Endothelial cell of umbilical vein (primary cell): ENCODE measurements around the gene SYTL3. TPM values are rescaled to one million over a fixed set of nuclear protein-coding genes. Genes with fewer than 3 reads are reported as not detected.

ENCODE experiments used
- BruUV-seq: library from RNA; stranded (reverse); fragments of 400-500 nt; replicated peaks from 2 replicates; lab custom pipeline; 2021; lab: Mats Ljungman, UMichigan
- CTCF ChIA-PET: fragments of 300-600, 350-600 bp; sonication (Branson Sonifier 250); formaldehyde crosslinking; loops from one replicate; lab custom pipeline; 2021; ENCODE audit warnings: antibody characterized with exemption, inconsistent platforms; lab: Charles Lee
- POLR2A ChIA-PET: fragments of 300-600, 350-600 bp; sonication (Branson Sonifier 250); formaldehyde crosslinking; loops from one replicate; lab custom pipeline; 2021; ENCODE audit warnings: antibody characterized with exemption, inconsistent platforms; lab: Charles Lee
- DNase-seq: peaks from one replicate; pipeline ENCODE4 v3.0.0-alpha.2; 2011; ENCODE audit warnings: low read depth, low spot score
- FAIRE-seq: peaks from 2 replicates; lab custom pipeline; 2011; peaks lifted over from hg19 to GRCh38; lab: Jason Lieb, UNC
- H2AFZ ChIP-seq: 2 replicates; pipeline ENCODE4 v1.6.0; 2012; ENCODE audit warnings: low read depth, low read length, control low read depth, inconsistent platforms
- H3K27ac ChIP-seq: 2 replicates; pipeline ENCODE4 v1.5.1; 2011; ENCODE audit warnings: low read depth, mild to moderate bottlenecking, control low read depth, low read length, moderate library complexity; ENCODE audit not compliant: insufficient read depth
- H3K27me3 ChIP-seq, 2 experiments: 2 replicates each; pipeline versions ENCODE4 v1.6.0 to v1.6.1; 2011; ENCODE audit warnings: low read length in 2 of 2, mixed read lengths in 1 of 2; ENCODE audit not compliant: control insufficient read depth in 2 of 2, insufficient read depth in 2 of 2
- H3K36me3 ChIP-seq, 2 experiments: 2 replicates in 1 of 2; 3 replicates in 1 of 2; pipeline ENCODE4 v1.5.1; 2011; ENCODE audit warnings: low read length in 2 of 2, mild to moderate bottlenecking in 1 of 2, moderate library complexity in 1 of 2; ENCODE audit not compliant: control insufficient read depth in 2 of 2, insufficient read depth in 2 of 2; ENCODE audit errors: extremely low read depth in 1 of 2
- H3K4me1 ChIP-seq: 3 replicates; pipeline ENCODE4 v1.5.1; 2011; ENCODE audit warnings: mild to moderate bottlenecking, low read length; ENCODE audit not compliant: control insufficient read depth, insufficient read depth; ENCODE audit errors: extremely low read depth
- H3K4me2 ChIP-seq: 2 replicates; pipeline ENCODE4 v1.6.1; 2011; ENCODE audit warnings: low read length, control low read depth, mixed read lengths; ENCODE audit not compliant: insufficient read depth
- H3K4me3 ChIP-seq, 3 experiments: fragments of 200-600 bp in 1 of 3; sonication (generic), shearing (Covaris generic) in 1 of 3; replicated peaks in 1 of 3; 2 replicates each; pipeline ENCODE4 v1.5.1; 2011 to 2016; ENCODE audit warnings: control low read depth in 3 of 3, low read length in 3 of 3, mild to moderate bottlenecking in 2 of 3, inconsistent platforms in 1 of 3, low read depth in 1 of 3, moderate library complexity in 1 of 3; ENCODE audit not compliant: insufficient read depth in 1 of 3
- H3K79me2 ChIP-seq: 2 replicates; pipeline ENCODE4 v1.6.0; 2012; ENCODE audit warnings: low read length, inconsistent platforms; ENCODE audit not compliant: control insufficient read depth, insufficient read depth
- H3K9ac ChIP-seq: replicated peaks from 2 replicates; pipeline ENCODE3; 2011; ENCODE audit warnings: low read length, control low read depth; ENCODE audit not compliant: insufficient read depth; ENCODE audit errors: extremely low read depth
- H3K9me1 ChIP-seq: replicated peaks from 3 replicates; pipeline ENCODE4 v1.6.0; 2011; ENCODE audit warnings: mild to moderate bottlenecking, low read length; ENCODE audit not compliant: control insufficient read depth, insufficient read depth; ENCODE audit errors: extremely low read depth
- H3K9me3 ChIP-seq: replicated peaks from 2 replicates; pipeline ENCODE4 v1.5.1; 2012; ENCODE audit warnings: low read length, inconsistent platforms; ENCODE audit not compliant: control insufficient read depth, insufficient read depth
- H4K20me1 ChIP-seq: replicated peaks from 2 replicates; pipeline ENCODE3; 2011; ENCODE audit warnings: mild to moderate bottlenecking, low read length; ENCODE audit not compliant: control insufficient read depth, insufficient read depth; ENCODE audit errors: extremely low read depth
- EZH2 ChIP-seq: IDR thresholded peaks from 2 replicates; pipeline ENCODE4 v1.6.1; 2012; ENCODE audit warnings: borderline replicate concordance, low read depth, mild to moderate bottlenecking, moderate library complexity, low read length, inconsistent platforms; ENCODE audit not compliant: severe bottlenecking
- FOS ChIP-seq: IDR thresholded peaks from 2 replicates; pipeline ENCODE4 v1.6.1; 2011; ENCODE audit warnings: mild to moderate bottlenecking, low read length, moderate library complexity, borderline replicate concordance; ENCODE audit not compliant: insufficient read depth
- GATA2 ChIP-seq: IDR thresholded peaks from 2 replicates; pipeline ENCODE4 v1.7.0; 2011; ENCODE audit warnings: low read depth, mild to moderate bottlenecking, moderate library complexity, mixed read lengths, low read length; ENCODE audit not compliant: insufficient read length, insufficient read depth
- JUN ChIP-seq: IDR thresholded peaks from 2 replicates; pipeline ENCODE4 v1.6.1; 2011; ENCODE audit warnings: borderline replicate concordance, low read depth; ENCODE audit not compliant: insufficient read length, insufficient read depth
- MYC ChIP-seq: IDR thresholded peaks from one replicate; pipeline ENCODE4 v1.6.1; 2011; ENCODE audit warnings: mild to moderate bottlenecking, low read depth, low read length
- POLR2A ChIP-seq: IDR thresholded peaks from 2 replicates; pipeline ENCODE4 v1.6.1; 2012; ENCODE audit warnings: low read depth, mild to moderate bottlenecking, control low read depth, low read length
- POLR2AphosphoS5 ChIP-seq: IDR thresholded peaks from 2 replicates; pipeline ENCODE4 v1.6.1; 2012; ENCODE audit warnings: low read depth, mild to moderate bottlenecking, control low read depth, low read length, moderate library complexity; ENCODE audit not compliant: insufficient read depth
- dilution Hi-C: fragments of 300-500 bp; cut with MboI; formaldehyde crosslinking; loops from one replicate; pipeline ENCODE4 v1.15.0; 2019; ENCODE audit warnings: low sequenced_read_pairs; ENCODE audit not compliant: extremely low pct_ligation_motif_present
- intact Hi-C: fragments of 100-400 bp; cut with micrococcal nuclease; formaldehyde crosslinking; loops from one replicate; pipeline ENCODE4 v1.10.0; 2022
- polyA plus RNA-seq, 4 experiments: library from polyadenylated mRNA; depleted of rRNA in 3 of 4; stranded (reverse) in 3 of 4; unstranded in 1 of 4; fragments of >200 nt; gene quantifications; 2 replicates each; pipeline versions ENCODE4 v1.2.1 to v1.2.3, GENCODE V29; 2011 to 2012; ENCODE audit warnings: missing spikeins in 1 of 4
- total RNA-seq: library from RNA; stranded (reverse); gene quantifications from 2 replicates; pipeline ENCODE4 v1.2.3, GENCODE V29; 2021
- TF ChIP-seq, protein P1 (sequence below), 2 donors: IDR thresholded peaks; 1 replicate in 1 of 2; 2 replicates in 1 of 2; pipeline ENCODE4 v1.5.1; 2011; ENCODE audit warnings: low read length in 2 of 2, mild to moderate bottlenecking in 2 of 2, moderate library complexity in 2 of 2, control low read depth in 1 of 2, inconsistent platforms in 1 of 2, low read depth in 1 of 2; ENCODE audit not compliant: insufficient read depth in 1 of 2; ENCODE audit errors: extremely low read depth in 1 of 2
- TF ChIP-seq, protein P2 (sequence below): IDR thresholded peaks from 2 replicates; pipeline ENCODE4 v1.6.1; 2011; ENCODE audit not compliant: insufficient read depth, insufficient read length

The SYTL3 gene
- total and polyA plus RNA-seq, 2 donors (not counting 3 experiments of a cell fraction or from before 2014, with no cell fraction given): 0.59 to 0.77 TPM

DNA sequence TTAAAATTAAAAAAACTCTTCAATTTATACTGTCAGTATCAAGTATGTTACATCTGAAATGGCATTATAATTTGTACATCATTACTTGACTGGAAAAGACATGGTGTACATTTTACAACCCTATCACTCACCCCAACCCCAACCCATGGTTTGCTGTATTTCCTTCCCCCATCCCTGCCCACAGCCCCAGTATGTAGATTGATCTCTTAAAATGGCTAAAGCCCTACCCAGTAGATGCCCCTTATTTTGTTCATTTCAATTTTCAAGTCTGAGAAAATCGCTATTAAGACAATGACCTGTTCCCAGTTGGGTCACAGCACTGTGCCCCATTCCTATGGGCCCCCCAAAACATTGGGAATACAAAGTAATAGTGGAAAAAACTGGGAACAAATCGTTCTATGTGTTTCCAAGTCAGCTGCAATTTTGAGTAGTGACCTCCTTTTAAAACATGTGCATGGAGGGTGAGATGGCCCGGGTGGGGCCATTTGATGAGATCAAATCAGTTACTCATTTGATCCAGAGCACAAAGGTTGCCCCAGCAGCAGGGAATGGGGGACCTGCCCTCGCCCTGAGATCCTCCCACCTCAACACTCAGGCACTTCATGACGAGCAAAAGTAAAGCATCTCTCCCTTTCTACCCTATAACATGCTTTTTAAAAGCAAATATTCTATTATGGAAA, 156.0 kb downstream of the SYTL3 start:
- ChIA-PET CTCF (no interaction called here), POLR2A (no interaction called here)
- intact Hi-C loops: no loop called here
- H3K27ac ChIP-seq: no peak overlapping the region
- no peaks in the 10 kb centered on the region for H3K9me1 ChIP-seq
- BruUV-seq: no TSS peak
- H3K36me3 ChIP-seq: peaks cover 0 to 1% of the 10 kb centered on the region in 2 experiments
- H3K79me2 ChIP-seq: peaks cover 94% of the 10 kb centered on the region
- H3K4me1 ChIP-seq: peaks cover 14% of the 10 kb centered on the region
- no peak overlapping the region for H3K4me2 ChIP-seq
- H4K20me1 ChIP-seq: peaks cover 6% of the 10 kb centered on the region
- no peak overlapping the region for H3K9ac ChIP-seq
- H3K4me3 ChIP-seq: no peak overlapping the region
- DNase-seq (no peak), FAIRE-seq (no peak)
- H3K9me3 ChIP-seq: no peaks in the 10 kb centered on the region
- dilution Hi-C loops: no loop called here
- TF ChIP-seq, protein P1, sequence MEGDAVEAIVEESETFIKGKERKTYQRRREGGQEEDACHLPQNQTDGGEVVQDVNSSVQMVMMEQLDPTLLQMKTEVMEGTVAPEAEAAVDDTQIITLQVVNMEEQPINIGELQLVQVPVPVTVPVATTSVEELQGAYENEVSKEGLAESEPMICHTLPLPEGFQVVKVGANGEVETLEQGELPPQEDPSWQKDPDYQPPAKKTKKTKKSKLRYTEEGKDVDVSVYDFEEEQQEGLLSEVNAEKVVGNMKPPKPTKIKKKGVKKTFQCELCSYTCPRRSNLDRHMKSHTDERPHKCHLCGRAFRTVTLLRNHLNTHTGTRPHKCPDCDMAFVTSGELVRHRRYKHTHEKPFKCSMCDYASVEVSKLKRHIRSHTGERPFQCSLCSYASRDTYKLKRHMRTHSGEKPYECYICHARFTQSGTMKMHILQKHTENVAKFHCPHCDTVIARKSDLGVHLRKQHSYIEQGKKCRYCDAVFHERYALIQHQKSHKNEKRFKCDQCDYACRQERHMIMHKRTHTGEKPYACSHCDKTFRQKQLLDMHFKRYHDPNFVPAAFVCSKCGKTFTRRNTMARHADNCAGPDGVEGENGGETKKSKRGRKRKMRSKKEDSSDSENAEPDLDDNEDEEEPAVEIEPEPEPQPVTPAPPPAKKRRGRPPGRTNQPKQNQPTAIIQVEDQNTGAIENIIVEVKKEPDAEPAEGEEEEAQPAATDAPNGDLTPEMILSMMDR (IDR thresholded peaks at IDR 0.05; ENCODE audit: extremely low read depth in 1 of 2, insufficient read depth in 1 of 2, low read depth in 1 of 2, low read length in 2 of 2): no peak
- TF ChIP-seq JUN: no peak
- no peak for TF ChIP-seq POLR2AphosphoS5
- no peak for TF ChIP-seq MYC
- TF ChIP-seq GATA2: no peak
- no peak for TF ChIP-seq FOS
- TF ChIP-seq POLR2A: no peak
- TF ChIP-seq EZH2: no peak
- TF ChIP-seq, protein P2, sequence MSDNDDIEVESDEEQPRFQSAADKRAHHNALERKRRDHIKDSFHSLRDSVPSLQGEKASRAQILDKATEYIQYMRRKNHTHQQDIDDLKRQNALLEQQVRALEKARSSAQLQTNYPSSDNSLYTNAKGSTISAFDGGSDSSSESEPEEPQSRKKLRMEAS: no peak
- H2AFZ ChIP-seq: no peak overlapping the region
- H3K27me3 ChIP-seq: no peaks in the 10 kb centered on the region
